ENCODE results near the gene MIOX.

DNA sequence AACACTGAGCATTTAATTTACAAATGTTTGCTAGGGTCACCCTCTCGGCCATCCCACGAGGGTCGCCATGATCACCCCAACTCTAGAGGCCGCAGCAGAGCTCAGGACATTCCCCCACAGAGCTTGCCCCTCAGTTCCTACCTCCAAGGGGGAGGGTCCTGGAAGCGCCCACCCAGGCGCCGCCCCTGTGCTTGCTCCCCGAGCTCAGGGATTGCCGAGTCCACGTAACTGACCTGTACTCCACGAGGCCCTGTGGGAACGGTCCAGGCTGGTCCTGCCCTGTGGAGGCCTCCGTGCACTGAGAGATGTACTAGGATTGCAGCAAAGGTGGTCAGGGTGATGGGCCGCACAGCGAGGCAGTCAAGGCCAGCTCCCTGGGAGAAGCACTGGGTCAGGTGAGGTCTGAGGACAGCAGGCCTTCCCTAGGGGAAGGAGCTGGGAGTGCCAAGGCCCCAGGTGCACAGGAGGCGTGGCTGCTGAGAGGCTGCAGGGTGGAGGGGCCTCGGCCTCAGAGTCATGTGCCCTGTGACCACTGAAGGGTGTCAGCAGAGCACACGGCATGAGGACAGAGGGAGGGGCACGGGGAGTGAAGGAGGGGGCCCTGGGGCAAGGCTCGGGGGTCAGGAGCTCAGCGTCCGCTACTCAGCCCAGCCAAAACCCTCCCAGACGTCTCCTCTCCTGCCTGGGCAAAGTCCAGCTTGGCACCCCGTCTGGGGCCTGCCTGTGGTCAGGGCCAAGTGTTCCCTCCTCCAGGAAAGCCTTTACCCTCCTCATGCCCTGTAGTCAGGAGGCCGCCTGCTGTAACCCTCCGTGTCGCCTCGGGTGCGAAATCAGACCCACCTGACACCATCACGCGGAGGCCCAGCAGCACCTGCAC is 2.4 kb upstream of the MIOX start:
- no peak for TF ChIP-seq POLR2A (IDR thresholded peaks at IDR 0.05)
- TF ChIP-seq, protein P1, sequence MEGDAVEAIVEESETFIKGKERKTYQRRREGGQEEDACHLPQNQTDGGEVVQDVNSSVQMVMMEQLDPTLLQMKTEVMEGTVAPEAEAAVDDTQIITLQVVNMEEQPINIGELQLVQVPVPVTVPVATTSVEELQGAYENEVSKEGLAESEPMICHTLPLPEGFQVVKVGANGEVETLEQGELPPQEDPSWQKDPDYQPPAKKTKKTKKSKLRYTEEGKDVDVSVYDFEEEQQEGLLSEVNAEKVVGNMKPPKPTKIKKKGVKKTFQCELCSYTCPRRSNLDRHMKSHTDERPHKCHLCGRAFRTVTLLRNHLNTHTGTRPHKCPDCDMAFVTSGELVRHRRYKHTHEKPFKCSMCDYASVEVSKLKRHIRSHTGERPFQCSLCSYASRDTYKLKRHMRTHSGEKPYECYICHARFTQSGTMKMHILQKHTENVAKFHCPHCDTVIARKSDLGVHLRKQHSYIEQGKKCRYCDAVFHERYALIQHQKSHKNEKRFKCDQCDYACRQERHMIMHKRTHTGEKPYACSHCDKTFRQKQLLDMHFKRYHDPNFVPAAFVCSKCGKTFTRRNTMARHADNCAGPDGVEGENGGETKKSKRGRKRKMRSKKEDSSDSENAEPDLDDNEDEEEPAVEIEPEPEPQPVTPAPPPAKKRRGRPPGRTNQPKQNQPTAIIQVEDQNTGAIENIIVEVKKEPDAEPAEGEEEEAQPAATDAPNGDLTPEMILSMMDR (IDR thresholded peaks at IDR 0.05) = no peak
